ENCODE measurements around the gene GFY.
"Not testable (repeated sequence)": the region's sequence is repeated elsewhere in the genome, so short reads cannot be mapped to it uniquely, and the experiment has no call there.

The GFY gene

DNA sequence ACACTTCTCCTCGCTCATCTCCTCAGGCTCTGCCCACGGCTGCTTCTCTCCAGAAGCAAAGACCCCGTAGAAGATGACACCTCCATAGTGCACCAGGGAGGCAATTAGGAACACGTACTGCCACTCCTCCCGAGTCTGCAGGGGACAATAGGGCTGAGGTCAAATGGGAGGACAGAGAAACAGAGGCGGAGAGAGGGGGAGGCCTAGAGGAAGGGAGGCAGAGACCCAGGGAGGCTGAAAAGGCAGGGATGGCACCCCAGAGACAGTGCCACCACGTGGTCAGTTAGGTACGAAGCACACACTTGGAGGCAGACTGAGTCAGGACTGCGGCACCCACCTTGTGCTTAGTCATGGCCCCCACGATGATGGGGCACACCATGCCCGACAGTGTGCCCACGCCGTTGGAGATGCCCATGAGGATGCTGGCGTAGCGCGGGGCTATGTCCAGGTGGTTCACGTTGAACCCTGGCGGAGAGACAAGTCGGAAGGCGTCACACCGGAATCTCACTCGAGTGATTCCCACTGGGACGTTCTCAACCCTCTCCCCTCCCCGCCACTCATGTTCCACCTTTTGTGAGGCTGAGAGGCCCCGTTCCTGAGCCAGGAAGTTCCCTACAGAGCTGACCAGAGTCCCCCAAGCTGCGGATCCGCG lies 5.6 kb downstream of the GFY start:
- DNase-seq: no peak

DNA sequence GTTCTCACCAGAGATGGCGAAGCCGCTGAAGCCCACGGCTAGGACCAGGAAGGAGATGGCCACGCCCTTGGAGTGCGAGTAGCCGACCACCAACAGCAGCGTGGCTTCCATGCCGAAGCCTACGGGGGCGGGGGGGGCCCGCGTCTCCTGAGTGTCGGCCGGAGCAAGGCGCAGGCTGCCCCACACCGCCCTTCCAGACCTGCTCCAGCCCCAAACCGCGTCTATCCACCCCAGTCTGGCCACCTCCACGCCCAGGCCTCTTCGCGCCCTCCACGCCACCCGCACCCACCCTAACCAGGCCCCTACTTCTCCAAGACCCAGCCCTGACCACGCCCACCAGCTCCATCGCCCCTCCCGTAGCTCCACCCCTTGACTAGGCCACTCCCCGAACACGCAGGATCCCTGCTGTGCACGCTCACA lies 6.2 kb downstream of the GFY start:
- no peak for DNase-seq

DNA sequence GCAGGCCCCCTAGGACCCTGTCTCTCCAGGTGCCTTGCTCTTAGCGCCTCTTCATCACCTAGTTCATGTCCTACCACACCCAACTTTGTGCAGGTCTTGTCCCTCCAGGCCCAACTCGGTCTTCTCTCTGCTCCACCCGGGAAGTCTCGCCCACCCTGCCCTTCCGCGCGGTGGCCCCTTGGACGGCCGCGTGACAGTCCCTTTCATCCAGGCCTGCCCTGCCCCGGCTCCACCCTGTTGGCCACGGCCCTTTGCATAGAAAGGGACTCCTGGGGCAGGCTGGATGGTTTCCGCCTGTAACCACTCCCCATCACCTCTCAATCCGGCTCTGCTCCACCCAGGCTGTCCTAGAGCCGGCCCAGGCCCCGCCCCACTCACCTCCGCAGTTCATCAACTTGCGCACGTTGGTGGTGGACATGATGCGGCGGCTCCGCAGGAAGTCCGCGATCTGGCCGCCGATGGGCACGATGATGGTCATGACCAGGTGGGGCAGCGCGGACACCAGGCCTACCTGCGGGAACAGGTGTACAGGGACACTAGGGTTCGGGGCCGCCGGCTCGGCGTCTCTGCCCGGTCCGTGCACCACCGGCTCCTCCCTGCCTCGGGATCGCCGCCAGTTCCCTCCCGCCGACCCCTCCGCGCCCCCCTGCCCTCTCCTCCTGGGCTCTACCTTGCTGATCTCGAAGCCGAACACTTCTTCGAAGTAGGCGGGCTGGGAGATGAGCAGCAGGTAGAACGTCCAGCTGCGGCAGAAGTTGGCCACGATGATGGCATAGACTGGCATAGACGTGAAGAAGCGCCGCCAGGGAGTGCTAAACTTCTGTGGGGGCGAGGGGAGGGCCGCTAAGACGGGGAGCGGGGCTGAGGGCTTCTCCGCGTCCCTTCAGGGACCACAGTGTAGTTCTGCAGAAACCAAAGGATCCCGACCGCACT lies 7.2 kb downstream of the GFY start:
- no peak for DNase-seq

DNA sequence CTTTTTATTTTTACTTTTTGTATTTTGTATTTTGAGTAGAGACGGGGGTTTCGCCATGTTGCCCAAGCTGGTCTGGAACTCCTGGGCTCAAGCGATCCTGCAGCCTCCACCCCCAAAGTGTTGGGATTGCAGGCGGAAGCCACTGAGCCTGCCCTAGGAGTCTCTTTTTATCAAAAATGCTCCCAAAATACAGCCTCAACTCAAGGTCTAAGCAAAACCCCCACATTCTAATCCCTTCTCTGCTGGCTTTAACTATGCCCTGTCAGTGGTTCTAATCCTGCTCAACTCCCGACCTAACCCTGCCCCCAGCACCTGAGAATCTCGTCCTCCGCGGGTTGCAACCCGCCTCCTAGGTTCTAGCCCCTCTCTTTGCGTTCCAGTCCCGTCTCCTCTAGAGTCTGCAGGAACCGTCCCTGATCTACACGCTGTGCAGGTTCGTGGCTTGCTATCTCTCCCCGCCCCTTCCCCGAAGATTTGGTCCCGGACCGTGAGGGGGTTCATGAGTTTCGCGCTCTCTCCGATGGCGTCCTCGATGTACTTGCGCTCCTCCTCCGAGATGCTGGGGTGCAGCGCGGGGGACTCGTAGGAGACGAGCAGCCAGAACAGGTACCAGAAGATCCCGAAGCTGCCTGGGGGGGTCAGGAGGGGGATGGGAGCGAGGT lies 8.2 kb downstream of the GFY start:
- DNase-seq: no peak

DNA sequence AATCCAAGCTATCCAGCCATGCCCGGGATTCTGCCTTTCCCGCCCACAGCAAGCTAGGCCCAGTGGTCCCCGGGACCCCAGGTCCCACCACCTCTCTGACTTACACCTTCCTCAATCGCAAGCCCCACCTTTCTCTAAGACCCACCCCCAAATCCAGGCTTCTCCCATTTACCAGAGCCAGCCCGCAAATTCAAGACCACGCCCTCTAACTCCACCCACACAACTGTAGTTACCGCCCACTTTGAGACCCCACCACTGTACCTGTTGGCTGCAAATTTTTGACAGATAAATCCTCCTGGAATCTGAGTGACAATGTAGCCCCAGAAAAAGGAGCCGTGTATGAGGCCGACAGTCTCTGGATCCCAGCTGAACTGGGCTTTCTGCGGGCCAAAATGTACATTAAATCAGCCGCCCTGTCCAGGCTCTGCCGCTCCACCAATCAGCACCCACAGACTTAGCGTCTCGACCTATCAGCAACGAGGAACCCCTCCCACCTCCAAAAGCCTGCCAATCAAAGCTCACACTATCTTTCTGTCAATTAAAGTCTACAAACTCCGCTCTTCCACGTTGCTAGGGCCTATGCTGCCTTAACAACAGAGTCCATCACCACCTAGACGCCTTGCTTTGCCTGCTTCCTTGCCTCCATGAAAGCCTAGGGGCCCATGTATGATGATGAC lies 9.9 kb downstream of the GFY start:
- no peak for DNase-seq

DNA sequence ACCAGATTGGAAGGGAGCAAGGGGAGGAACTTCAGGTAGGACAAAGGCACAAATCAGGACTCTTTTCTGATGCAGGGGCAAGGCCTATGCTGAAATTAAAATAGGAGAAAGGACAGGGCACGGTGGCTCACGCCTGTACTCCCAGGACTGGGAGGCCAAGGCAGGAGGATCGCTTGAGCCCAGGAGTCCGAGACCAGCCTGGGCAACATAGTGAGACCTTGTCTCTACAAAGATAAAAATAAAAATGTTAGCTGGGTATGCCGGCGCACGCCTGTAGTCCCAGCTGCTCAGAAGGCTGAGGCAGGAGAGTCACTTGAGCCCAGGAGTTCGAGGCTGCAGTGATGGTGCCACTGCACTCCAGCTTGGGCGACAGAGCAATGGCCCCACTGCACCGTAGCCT lies 10.5 kb downstream of the GFY start:
- no peak for DNase-seq

DNA sequence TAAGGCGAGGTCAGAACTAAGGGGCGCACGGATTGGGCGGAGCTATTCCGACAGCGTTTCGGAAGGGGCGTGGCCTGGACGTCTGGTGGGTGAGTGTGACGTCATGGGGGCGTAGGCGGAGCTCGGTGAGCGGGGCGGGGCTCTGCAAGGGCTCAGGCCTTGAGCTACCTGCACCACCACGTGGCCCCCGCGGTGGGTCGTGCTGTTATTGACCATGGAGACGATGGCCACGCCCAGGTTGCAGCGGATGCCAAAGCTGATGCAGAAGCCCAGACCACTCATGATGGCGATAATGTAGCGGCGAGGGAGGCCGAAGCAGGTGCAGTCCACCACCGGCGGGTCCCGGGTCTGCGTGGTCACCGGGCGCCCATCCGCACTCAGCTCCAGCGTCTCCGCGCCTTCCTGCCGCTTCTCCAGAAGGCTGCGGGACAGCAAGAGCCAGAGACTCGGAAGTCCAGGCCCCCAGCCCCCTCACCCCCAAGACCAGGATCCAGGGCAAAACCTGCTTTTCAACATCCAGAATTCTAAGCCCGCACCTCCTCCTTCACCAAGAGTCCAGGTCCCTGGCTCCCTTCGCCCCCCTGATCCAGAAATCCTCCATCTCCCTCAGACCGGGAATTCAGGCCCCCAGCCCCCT lies 11.3 kb downstream of the GFY start:
- DNase-seq: no peak

DNA sequence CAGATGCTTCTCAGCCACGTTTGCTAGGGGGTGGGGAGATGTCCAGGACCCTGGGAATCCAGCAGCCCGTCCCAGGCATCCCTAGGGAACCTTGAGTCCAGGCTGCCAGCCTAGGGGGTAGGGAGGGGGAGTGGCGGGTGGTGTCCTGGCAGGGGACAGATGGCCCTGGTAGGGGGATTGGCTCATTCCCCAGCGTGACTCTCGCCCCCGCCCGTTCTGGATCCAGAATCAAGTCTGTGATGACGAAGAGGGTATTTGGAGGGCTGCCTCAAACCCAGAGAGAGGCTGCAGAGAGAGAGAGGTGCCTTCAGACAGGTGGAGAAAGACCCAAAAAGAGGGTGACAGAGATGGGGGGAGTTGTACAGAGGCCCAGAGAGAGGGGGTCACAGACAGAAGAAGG lies 12.0 kb downstream of the GFY start:
- no peak for DNase-seq

DNA sequence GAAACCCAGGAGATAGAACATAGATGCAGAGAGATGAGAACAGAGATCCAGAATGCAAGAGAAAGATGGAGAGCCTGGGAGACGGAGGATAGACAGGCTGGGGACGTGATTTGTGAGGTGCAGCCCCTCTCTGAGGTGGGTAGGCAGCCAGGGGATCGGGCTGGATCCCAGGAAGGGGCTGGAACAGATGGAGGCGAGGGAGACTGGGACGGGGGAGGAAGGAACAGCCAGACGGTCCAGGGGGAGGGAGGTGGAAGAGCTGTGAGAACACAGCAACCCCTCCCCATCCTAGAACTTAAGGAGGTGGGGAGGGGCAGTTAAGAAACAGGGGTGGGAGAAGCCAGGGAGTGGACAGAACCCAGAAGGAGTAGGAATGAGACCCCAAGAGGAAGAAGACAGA lies 13.1 kb downstream of the GFY start:
- no peak for DNase-seq

DNA sequence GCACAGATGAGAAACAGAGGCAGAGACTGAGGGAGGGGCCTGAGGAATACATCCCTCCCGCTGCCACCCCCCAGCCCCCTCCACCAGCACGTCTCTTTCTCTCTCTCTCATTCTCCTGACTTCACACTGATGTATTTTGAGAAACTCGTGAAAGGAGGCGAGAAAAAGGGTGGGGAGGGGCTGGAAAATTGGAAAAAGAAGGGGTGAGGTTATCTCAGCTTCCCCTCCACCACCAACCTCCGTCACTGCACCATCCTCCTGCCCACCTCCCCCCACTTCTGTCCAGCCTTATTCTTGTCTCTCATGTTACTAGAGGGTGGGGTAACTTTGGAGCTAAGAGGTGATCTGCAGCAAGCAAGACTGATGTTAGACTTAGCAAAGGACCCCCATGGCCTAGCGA lies 14.6 kb downstream of the GFY start:
- DNase-seq: no peak

DNA sequence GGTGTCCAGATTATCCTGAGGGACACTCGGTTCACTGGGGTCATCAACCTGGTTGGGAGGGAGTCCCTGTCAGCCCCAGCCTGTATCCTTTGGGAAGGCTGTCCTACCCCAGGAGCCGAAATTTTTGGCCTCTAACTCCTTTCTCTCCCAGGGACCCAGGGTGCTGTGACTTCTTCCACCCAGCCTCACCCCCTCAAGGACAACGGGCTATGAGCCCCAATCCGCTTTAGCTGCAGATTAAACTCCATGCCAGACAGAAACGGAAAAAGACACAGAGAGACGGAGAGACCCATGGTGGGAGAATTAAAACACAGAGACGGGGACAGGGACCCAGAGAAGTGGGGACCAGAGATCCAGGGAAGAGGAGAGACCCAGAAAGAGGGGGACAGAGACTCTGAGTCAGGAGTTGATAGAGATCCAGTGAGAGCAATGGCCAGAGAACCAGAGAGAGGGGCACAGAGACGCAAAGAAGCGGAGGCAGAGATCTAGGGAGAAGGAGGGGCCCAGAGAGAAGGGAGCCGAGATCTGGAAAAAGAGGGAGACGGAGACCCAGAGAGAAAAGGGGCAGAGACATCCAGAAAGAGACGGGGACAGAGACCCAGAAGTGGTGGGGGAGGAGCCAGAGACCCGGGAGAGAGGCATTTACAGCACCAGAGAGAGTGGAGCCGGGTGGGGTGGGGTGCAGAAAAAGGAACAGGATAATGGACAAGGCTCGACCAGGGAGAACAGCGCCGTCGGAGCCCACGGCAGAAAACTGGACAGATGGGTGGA lies 15.4 kb downstream of the GFY start:
- DNase-seq: no peak

DNA sequence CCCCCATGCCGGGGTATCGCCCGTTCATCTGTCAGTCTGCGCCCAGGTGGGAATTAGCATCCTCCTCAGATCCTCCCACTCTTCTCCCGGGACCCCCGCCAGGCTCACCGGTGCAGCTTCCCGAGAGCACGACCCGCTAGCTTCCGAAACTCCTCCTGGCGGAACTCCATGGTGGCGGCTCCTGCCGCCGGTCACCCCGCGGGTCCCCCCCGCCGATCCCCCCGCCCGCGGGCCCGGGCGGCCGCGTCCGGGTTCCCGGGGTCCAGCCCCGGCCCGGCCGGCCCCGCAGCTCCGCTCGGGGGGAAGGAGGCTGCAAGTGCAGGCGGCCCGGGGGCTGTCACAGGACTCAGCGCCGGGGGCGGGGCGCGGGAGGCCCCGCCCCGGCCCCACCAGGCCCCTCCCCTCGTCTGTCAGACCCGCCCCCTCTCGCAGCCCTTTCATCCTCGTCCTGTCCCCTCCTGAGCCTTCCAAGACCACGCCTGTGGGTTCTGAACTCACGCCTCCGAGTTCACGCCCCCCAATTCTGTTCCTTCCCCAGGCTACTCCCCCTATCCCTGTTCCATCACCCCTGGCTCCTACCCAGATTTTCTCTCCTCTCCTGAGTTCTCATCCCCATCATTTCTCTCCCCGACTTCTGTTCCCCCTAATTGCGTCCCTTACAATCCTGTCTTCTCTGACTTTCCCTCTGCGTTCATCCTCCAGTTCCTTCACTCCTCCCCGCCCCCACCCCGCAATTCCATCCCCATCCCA lies 16.2 kb downstream of the GFY start, which contains the start of gene SLC17A7:
SLC17A7 (minus strand) TSS at position 318 of the 750 bp plus-strand sequence; CDS start at position 170, 148 bp downstream.
- DNase-seq: no peak

DNA sequence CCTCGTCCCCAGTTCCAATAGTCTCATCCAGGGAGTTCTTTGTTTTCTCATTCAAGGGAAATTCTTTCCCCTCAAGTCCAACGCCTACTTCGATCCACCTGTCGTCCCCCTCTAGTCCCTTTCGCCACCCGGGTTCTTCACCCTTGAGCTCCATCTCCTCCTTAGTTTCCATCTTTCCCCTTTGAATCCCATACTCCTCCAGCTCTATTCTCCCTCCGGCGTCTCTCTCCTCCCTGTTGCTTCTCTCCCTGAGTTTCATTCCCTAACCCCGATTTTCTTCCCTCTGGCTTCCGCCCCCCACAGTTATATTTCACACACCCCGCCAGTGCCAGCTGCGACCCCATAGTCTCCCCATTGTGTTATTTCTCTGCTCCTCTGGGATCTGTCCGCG lies 16.8 kb downstream of the GFY start:
- no peak for DNase-seq

DNA sequence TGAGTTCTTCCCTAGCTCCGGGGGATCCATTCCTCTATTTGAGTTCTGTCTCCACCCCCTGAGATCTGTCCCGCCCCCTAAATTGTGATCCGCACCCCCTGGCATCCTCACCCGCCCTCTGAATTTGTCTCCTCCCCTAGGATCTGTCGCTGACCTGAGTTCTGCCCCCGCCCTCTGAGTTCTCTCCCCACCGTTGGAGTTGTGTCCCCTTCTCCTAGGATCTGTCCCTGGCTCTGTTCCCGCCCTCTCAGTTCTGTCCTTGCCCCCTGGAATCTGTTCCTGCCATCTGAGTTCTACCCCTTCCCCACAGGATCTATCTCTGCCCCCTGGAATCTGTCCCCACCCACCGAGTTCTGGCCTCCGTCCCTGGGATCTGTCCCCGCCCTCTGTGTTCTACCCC lies 17.2 kb downstream of the GFY start:
- no peak for DNase-seq

DNA sequence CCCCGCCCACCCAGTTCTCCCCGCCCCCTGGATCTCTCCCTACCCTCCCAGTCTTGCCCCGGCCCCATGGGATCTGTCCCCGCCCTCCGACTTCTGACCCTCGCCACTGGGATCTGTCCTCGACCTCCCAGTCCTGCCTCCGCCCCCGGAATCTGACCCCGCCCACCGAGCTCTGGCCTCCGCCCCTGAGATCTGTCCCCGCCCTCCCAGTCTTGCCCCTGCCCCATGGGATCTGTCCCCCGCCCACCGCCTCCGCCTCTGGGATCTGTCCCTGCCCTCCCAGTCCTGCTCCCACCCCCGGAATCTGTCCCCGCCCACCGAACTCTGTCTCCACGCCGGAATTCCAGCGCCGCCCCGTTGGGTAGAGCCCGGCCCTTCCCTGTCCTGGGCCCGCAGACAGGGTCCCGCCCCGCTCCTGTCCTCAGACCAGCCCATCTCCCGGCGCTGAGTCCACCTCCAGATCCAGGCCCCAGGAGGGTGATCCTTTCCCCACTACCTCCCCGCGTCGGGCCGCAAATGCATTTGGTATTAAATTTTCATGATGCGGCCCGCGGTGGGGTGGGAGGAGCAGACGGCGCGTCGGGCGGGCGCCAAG lies 17.7 kb downstream of the GFY start:
- DNase-seq: peak; percentile 37

DNA sequence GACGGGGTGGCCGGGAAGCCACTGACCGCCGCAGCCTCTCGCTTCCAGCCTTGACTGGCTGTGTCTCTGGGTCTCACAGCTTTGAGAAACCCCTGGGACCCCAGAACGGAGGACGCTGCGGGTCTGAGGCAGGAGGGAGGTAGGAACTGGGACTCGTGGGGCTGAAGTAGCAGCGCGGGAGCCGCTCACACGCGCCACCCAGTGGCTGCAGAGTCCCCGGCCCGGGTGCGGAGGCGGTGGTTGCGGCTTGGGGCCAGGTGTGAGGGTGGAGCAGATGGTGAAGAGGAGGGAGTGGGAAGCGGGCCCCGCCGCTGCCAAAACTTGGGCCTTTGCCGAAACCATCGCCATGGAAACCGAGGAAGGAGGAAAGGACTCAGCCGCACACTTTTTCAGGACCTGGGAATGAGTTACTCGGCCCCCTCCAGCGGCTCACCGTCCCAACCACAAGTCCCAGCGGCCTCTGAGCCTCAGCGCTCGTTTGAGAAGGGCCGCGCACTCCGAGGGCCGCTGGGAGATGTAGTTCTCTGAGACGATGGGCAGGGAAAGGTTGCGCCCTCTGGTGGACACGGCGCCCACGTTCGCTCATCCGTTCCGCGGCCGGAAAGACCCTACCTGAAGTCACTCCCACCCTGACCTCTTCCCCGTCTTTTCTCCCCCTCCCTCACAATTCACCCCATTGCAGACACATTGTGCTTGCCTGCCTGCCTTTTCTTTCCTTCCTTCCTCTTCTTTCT lies 18.3 kb downstream of the GFY start:
- peak; percentile 93 for DNase-seq

DNA sequence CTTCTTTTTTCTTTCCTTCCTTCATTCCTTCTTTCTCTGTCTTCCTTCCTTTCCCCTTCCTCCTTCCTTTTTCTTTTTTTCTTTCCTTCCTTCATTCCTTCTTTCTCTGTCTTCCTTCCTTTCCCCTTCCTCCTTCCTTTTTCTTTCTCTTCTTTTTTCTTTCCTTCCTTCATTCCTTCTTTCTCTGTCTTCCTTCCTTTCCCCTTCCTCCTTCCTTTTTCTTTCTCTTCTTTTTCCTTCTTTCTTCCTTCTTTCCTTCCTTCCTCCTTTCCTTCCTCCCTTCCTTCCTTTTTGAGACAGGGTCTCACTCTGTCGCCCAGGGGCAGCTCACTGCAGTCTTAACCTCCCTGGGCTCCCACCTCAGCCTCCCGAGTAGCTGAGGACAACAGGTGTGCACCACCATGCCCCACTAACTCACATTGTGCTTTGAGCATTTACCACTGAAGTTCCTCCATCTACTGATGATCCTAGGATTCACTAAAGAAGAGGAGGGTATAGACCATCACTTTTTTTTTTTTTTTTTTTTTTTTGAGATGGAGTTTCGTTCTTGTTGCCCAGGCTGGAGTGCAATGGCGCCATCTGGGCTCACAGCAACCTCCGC lies 19.0 kb downstream of the GFY start:
- not testable (repeated sequence) for DNase-seq

DNA sequence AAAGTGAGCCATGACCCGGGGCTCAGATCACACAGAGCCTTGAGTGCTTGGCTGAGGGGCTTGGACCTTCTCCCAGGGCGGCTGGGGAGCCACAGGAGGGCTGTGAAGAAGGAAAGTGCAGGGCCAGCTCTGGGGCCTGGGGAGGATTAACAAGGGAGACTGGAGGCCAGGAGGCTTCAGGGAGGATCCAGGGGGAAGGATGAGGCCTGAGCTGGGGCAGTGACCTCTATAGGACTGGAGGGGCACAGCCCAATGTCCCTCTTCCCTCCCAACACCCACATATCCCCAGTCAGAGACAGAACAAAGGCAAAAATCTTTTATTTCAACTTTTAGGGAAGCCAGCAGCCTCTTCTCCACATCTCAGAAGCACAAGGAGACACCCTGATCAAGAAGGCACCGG lies 20.8 kb downstream of the GFY start:
- DNase-seq: no peak
